Amygdala (tissue), 56 donors: ENCODE results near the gene ASB6.
A peak's percentile ranks its signal among the peaks of the same experiment; 100 is the strongest.

Experiments
- DNase-seq, 56 donors: peaks; one replicate each; lab custom pipeline; 2025; lab: John Stamatoyannopoulos, UW

The ASB6 gene

GRCh38 chr9:129628709-129629108 lies 13.2 kb downstream of the ASB6 start:
- DNase-seq, result no peak

GRCh38 chr9:129627556-129628440 lies 14.2 kb downstream of the ASB6 start:
- no peak for DNase-seq

- DNase-seq, result peak in 1 of 56 donors; percentile 53
Observed at GRCh38 chr9:129626625-129627284, 15.2 kb downstream of the ASB6 start.

GRCh38 chr9:129626079-129626624 lies 15.8 kb downstream of the ASB6 start, which contains the start of gene NTMT1:
Gene NTMT1 (plus strand): TSS chr9:129626163. CDS start chr9:129632704, 6,541 bp downstream.
- peak; percentile 42 to 94 (median 84) for DNase-seq

- DNase-seq, result no peak
Observed at GRCh38 chr9:129624947-129625346, 17.0 kb downstream of the ASB6 start.

GRCh38 chr9:129624168-129624759 lies 17.7 kb downstream of the ASB6 start:
- peak in 23 of 56 donors; percentile 13 to 73 (median 30) for DNase-seq

GRCh38 chr9:129623331-129623730 lies 18.6 kb downstream of the ASB6 start:
- no peak for DNase-seq

- DNase-seq, result peak in 2 of 56 donors; percentile 11 to 16
Observed at GRCh38 chr9:129620669-129621295, 21.2 kb downstream of the ASB6 start, which contains the start of gene C9orf50. Gene C9orf50 (minus strand): TSS chr9:129621101. CDS start chr9:129620574, 527 bp downstream.

GRCh38 chr9:129619787-129620668 lies 21.9 kb downstream of the ASB6 start:
- DNase-seq, result peak in 4 of 56 donors; percentile 26 to 56 (median 38)

- DNase-seq, result peak in 1 of 56 donors; percentile 20
Observed at GRCh38 chr9:129617167-129617566, 24.8 kb downstream of the ASB6 start.

- no peak for DNase-seq
Observed at GRCh38 chr9:129615407-129616285, 26.3 kb downstream of the ASB6 start.

- no peak for DNase-seq
Observed at GRCh38 chr9:129614932-129615331, 27.0 kb downstream of the ASB6 start.

GRCh38 chr9:129613520-129614175 lies 28.3 kb downstream of the ASB6 start:
- peak in 53 of 56 donors; percentile 25 to 96 (median 82) for DNase-seq

GRCh38 chr9:129612815-129613519 lies 29.0 kb downstream of the ASB6 start:
- peak in 4 of 56 donors; percentile 38 to 58 (median 48) for DNase-seq

- no peak for DNase-seq
Observed at GRCh38 chr9:129612123-129612522, 29.8 kb downstream of the ASB6 start.

- DNase-seq, result peak in 1 of 56 donors; percentile 25
Observed at GRCh38 chr9:129611307-129611800, 30.6 kb downstream of the ASB6 start.
